Smooth muscle cell (in vitro differentiated cells): ENCODE measurements around the gene POLR1H. TPM values are rescaled to one million over a fixed set of nuclear protein-coding genes. Genes with fewer than 3 reads are reported as not detected.

ENCODE experiments used
- DNase-seq: peaks from one replicate; lab custom pipeline; 2025; ENCODE audit not compliant: unreplicated experiment; lab: John Stamatoyannopoulos, UW
- H2AFZ ChIP-seq: fragments of 200-600 bp; sonication (generic); 2 replicates; pipeline ENCODE4 v1.6.0; 2016; ENCODE audit warnings: antibody characterized with exemption, low read depth, mild to moderate bottlenecking
- H3F3A ChIP-seq: fragments of 200-600 bp; sonication (generic); 2 replicates; pipeline ENCODE4 v1.6.0; 2017; ENCODE audit warnings: antibody characterized with exemption, low read depth
- H3K27ac ChIP-seq: fragments of 200-600 bp; sonication (generic); 2 replicates; pipeline ENCODE4 v1.5.1; 2016; ENCODE audit warnings: low read depth, mild to moderate bottlenecking
- H3K27me3 ChIP-seq: fragments of 200-600 bp; sonication (generic); 2 replicates; pipeline ENCODE4 v1.6.1; 2016; ENCODE audit warnings: low read depth, mild to moderate bottlenecking
- H3K36me3 ChIP-seq: fragments of 200-600 bp; sonication (generic); 2 replicates; pipeline ENCODE4 v1.5.1; 2016; ENCODE audit warnings: low read depth
- H3K4me1 ChIP-seq: fragments of 200-600 bp; sonication (generic); 2 replicates; pipeline ENCODE4 v1.5.1; 2016; ENCODE audit warnings: low read depth
- H3K4me2 ChIP-seq: fragments of 200-600 bp; sonication (generic); 2 replicates; pipeline ENCODE4 v1.6.0; 2016; ENCODE audit warnings: mild to moderate bottlenecking
- H3K4me3 ChIP-seq: fragments of 200-600 bp; sonication (generic); 2 replicates; pipeline ENCODE4 v1.5.1; 2016; ENCODE audit warnings: mild to moderate bottlenecking
- H3K79me2 ChIP-seq: fragments of 200-600 bp; sonication (generic); 2 replicates; pipeline ENCODE4 v1.6.0; 2016; ENCODE audit warnings: low read depth, mild to moderate bottlenecking
- H3K9ac ChIP-seq: fragments of 200-600 bp; sonication (generic); 2 replicates; pipeline ENCODE4 v1.6.0; 2016; ENCODE audit warnings: low read depth
- H3K9me3 ChIP-seq: fragments of 200-600 bp; sonication (generic); replicated peaks from 2 replicates; pipeline ENCODE4 v1.5.1; 2016; ENCODE audit warnings: low read depth
- H4K20me1 ChIP-seq: fragments of 200-600 bp; sonication (generic); 2 replicates; pipeline ENCODE4 v1.6.0; 2016; ENCODE audit warnings: low read depth
- WGBS: methylation state at CpG from one replicate; pipeline ENCODE4 v1.1.7; 2016; ENCODE audit warnings: low lambda C conversion rate; 5-methylcytosine and 5-hydroxymethylcytosine counted together
- polyA plus RNA-seq: library from polyadenylated mRNA; unstranded; fragments of >200 nt; fragmentation: Nextera tagmentation; extraction: Ambion mirVana; gene quantifications from 2 replicates; pipeline ENCODE4 v1.2.1, GENCODE V29; 2016
- total RNA-seq: library from RNA; depleted of rRNA; stranded (reverse); fragments of >200 nt; gene quantifications from 2 replicates; pipeline ENCODE4 v1.2.3, GENCODE V29; 2014
- TF ChIP-seq, protein P1 (sequence below): fragments of 200-600 bp; sonication (generic); IDR thresholded peaks from 2 replicates; pipeline ENCODE4 v1.5.1; 2017; ENCODE audit warnings: borderline replicate concordance, mild to moderate bottlenecking, antibody characterized with exemption; ENCODE audit not compliant: insufficient read depth, poor library complexity, severe bottlenecking

The POLR1H gene, protein sequence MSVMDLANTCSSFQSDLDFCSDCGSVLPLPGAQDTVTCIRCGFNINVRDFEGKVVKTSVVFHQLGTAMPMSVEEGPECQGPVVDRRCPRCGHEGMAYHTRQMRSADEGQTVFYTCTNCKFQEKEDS
- total RNA-seq = 17.3 and 21.0 TPM in 2 replicates
- polyA plus RNA-seq = 35.1 and 41.7 TPM in 2 replicates

GRCh38 chr6:30061092-30061857 is at the start of gene POLR1H:
Gene POLR1H (plus strand): TSS chr6:30061265. CDS start chr6:30061525, 260 bp downstream.
- peak within 1 kb of the TSS; percentile 85 for H3K27ac ChIP-seq
- peak within 1 kb of the TSS; percentile 89 for H3K9ac ChIP-seq
- H3K4me3 ChIP-seq = peak within 1 kb of the TSS; percentile 78
- DNase-seq = peak; percentile 70
- WGBS = under 1% methylated on average over 48 of the region's 48 CpGs
- peaks cover 24% of the 10 kb centered on the region for H3K79me2 ChIP-seq
- peak within 1 kb of the TSS; percentile 87 for H3K4me2 ChIP-seq
- H3K9me3 ChIP-seq = no peaks in the 10 kb centered on the region
- H3F3A ChIP-seq = peaks cover 8% of the 10 kb centered on the region
- H3K27me3 ChIP-seq = no peaks in the 10 kb centered on the region
- TF ChIP-seq, protein P1, sequence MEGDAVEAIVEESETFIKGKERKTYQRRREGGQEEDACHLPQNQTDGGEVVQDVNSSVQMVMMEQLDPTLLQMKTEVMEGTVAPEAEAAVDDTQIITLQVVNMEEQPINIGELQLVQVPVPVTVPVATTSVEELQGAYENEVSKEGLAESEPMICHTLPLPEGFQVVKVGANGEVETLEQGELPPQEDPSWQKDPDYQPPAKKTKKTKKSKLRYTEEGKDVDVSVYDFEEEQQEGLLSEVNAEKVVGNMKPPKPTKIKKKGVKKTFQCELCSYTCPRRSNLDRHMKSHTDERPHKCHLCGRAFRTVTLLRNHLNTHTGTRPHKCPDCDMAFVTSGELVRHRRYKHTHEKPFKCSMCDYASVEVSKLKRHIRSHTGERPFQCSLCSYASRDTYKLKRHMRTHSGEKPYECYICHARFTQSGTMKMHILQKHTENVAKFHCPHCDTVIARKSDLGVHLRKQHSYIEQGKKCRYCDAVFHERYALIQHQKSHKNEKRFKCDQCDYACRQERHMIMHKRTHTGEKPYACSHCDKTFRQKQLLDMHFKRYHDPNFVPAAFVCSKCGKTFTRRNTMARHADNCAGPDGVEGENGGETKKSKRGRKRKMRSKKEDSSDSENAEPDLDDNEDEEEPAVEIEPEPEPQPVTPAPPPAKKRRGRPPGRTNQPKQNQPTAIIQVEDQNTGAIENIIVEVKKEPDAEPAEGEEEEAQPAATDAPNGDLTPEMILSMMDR = no peak
- H2AFZ ChIP-seq = peak within 1 kb of the TSS; percentile 95
- H3K36me3 ChIP-seq = no peaks in the 10 kb centered on the region
- H3K4me1 ChIP-seq = peaks cover 20% of the 10 kb centered on the region
- no peaks in the 10 kb centered on the region for H4K20me1 ChIP-seq

GRCh38 chr6:30013291-30013922 is 47.7 kb upstream of the POLR1H start:
- TF ChIP-seq, protein P1 = peak; percentile 81
- Histone ChIP-seq H3K9me3 (no peaks in the 10 kb centered on the region), H4K20me1 (no peaks in the 10 kb centered on the region), H3K27me3 (peaks cover 13% of the 10 kb centered on the region), H3K4me3 (no peak overlapping the region), H3K36me3 (no peaks in the 10 kb centered on the region), H3F3A (no peaks in the 10 kb centered on the region), H3K9ac (no peak overlapping the region), H3K4me1 (no peaks in the 10 kb centered on the region), H2AFZ (no peak overlapping the region), H3K4me2 (no peak overlapping the region), H3K79me2 (no peaks in the 10 kb centered on the region), H3K27ac (no peak overlapping the region)
- 63% methylated on average over 12 of the region's 13 CpGs for WGBS
- no peak for DNase-seq

DNA sequence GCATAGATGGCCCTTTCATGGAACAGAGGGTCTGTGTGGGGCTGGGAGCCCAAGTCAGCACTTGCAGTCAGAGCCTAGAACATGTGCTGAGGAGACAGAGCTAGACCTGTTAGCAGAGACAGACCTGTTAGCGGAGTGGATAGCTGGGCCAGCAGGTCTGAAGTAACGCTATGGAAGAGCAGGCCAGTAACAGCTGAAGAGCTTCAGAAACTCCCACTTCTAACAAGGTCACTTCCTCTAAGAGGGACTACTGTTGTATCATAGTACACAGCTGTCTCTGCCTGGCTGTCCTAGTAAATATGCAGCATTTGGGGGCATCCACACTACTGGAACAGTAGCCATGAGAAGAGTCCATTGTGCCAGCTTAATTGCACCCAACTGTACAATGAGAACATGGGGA is 41.2 kb upstream of the POLR1H start:
- H3K27me3 ChIP-seq = no peaks in the 10 kb centered on the region
- no peak overlapping the region for H3K27ac ChIP-seq
- H3K79me2 ChIP-seq = no peaks in the 10 kb centered on the region
- H3K4me2 ChIP-seq = no peak overlapping the region
- TF ChIP-seq, protein P1 = no peak
- H3K36me3 ChIP-seq = no peaks in the 10 kb centered on the region
- DNase-seq = no peak
- H3F3A ChIP-seq = no peaks in the 10 kb centered on the region
- no peak overlapping the region for H2AFZ ChIP-seq
- H3K9ac ChIP-seq = no peak overlapping the region
- H3K9me3 ChIP-seq = no peaks in the 10 kb centered on the region
- H3K4me3 ChIP-seq = no peak overlapping the region
- no peaks in the 10 kb centered on the region for H4K20me1 ChIP-seq
- 97% methylated on average over 2 of the region's 2 CpGs for WGBS
- H3K4me1 ChIP-seq = no peaks in the 10 kb centered on the region
